ENCODE data around the gene SRSF8.

GRCh38 chr11:95092549-95093324, 26.0 kb downstream of the SRSF8 start:
- TF ChIP-seq TEAD4 (IDR thresholded peaks at IDR 0.05) (no peak), YY1 (IDR thresholded peaks at IDR 0.05; ENCODE audit: low read depth) (no peak)
